Epithelial cell of esophagus (primary cell): ENCODE measurements around the gene GNAQ.
"Not testable (repeated sequence)": the region's sequence is repeated elsewhere in the genome, so short reads cannot be mapped to it uniquely, and the experiment has no call there.

Source experiments
- DNase-seq: peaks from one replicate; pipeline ENCODE4 v3.0.0; 2010; ENCODE audit warnings: low read depth
- H3K4me3 ChIP-seq: 2 replicates; pipeline ENCODE4 v1.5.1; 2011; ENCODE audit warnings: mild to moderate bottlenecking, low read length, control low read depth
- TF ChIP-seq, protein P1 (sequence below): IDR thresholded peaks from 2 replicates; pipeline ENCODE4 v1.5.1; 2011; ENCODE audit warnings: low read depth, mild to moderate bottlenecking, low read length, control low read depth, inconsistent platforms; ENCODE audit not compliant: insufficient read depth; ENCODE audit errors: missing control alignments

GNAQ gene

DNA sequence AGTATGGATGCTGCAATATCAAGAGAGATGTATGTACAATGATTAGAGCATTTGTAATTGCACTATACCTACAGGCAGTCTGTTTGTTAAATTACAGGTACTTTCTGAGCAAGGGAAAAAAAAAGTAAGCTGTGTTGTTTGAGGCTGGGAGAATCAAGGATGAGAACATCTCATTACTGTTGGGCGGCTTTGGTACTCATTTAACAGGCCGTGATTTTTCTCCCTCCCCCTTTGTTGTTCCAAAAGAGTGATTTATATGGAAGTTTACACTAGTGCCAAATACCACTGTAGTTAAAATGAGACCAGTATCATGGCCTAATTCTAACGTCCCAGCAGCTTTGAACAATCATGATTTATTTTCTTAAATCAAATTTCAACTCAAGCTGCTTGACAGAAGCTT, 312.3 kb downstream of the GNAQ start:
- DNase-seq = no peak
- TF ChIP-seq, protein P1, sequence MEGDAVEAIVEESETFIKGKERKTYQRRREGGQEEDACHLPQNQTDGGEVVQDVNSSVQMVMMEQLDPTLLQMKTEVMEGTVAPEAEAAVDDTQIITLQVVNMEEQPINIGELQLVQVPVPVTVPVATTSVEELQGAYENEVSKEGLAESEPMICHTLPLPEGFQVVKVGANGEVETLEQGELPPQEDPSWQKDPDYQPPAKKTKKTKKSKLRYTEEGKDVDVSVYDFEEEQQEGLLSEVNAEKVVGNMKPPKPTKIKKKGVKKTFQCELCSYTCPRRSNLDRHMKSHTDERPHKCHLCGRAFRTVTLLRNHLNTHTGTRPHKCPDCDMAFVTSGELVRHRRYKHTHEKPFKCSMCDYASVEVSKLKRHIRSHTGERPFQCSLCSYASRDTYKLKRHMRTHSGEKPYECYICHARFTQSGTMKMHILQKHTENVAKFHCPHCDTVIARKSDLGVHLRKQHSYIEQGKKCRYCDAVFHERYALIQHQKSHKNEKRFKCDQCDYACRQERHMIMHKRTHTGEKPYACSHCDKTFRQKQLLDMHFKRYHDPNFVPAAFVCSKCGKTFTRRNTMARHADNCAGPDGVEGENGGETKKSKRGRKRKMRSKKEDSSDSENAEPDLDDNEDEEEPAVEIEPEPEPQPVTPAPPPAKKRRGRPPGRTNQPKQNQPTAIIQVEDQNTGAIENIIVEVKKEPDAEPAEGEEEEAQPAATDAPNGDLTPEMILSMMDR = no peak
- H3K4me3 ChIP-seq = no peak overlapping the region

DNA sequence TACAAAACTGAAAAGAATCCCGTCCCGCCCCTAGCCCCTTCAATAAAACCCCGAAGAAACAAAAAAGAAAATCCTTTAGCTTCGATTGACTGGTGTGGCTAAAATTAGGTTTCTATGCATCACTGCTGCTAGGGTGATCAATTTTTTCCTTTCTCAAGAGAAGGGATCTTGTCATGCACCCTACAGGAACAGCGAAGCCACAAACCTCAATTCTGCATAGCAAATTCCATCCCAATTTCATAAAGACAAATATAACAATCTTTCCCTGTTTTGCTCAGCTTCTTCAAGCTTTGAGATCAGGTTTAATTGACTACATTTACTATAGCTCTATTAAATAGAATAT, 313.3 kb downstream of the GNAQ start:
- not testable (repeated sequence) for DNase-seq, H3K4me3 ChIP-seq

DNA sequence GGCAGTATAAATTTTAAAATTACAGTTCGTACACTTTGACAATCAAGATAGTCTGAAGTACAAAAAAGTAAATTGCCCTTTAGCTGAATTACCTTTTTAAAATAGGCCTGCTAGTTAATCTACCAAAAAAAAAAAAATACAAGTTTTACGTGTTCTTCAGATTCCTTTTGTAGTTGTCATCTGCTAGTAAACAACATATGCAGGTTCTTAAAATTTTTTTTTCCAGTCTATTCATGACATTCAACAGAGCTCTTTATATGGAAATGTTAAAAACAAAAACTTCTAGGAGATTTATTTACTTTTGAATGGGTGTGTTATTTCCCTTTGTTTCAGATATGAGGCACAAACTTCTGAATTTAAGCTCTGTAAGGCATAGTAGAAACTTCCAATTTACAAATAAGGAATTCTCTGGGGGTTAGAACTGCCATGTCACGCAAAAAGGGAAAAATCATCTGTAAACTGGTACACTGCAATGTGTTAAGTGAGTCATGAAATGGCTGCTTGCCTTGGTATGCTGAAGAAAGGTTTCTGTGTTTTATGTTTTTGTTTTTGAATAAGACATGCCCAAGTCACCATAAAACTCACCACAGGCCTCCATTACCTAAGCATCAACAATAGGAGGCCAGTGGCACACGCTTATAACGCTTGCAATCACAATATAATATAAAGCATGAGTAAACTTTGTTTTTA, 313.9 kb downstream of the GNAQ start:
- H3K4me3 ChIP-seq = not testable (repeated sequence)
- peak; percentile 32 for DNase-seq

DNA sequence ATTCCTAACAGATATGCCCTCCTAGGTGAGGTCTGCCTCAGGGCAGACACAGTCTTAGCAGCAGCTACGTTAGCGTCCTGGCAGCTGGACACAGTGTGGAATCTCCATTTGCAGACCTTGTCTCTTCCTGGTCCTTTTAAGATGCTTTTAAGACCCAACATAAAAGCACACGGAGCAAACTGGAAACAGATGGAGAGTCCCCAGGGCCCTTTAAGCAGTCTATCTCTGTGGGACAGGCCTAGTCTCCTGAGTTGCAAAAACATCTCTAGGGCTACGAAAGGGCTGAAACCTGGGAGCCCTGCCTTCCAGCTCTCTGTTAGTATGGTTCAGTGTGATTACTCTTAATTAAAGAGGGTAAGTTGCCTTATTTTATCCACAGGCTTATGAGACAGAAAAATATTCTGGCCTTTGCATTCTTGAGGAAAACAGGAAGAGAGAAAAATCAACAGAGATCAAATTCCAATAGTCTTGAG, 317.5 kb downstream of the GNAQ start:
- no peak for DNase-seq
- TF ChIP-seq, protein P1 = no peak
- no peak overlapping the region for H3K4me3 ChIP-seq

DNA sequence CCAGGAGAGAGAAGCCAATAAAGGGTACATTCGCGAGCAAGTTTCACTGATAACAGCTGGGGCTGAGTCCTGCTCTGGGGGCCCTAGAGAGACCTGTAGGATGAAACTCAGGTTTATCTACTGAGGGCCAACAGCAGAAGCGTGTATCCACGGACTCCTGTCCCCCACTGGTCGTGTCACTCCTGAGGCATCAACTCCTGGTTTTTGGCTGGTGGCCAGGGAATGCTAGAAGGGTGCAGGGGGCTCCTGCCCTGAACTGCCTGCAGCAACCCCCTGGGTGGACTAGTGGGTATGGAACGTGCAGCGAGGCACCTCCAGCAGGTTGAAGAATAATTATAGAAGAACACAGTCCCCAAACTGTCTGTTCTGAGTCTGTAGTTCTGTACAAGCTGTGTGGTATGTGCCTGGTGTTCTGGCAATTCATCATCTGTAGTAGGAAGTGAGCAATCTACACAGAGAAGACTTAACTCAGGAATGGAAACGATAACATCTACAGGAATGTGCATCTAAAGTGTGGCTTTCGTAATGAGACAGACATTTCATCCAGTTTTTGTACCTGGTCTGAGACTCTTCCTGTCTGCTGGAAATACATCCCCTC, 319.0 kb downstream of the GNAQ start:
- H3K4me3 ChIP-seq = no peak overlapping the region

DNA sequence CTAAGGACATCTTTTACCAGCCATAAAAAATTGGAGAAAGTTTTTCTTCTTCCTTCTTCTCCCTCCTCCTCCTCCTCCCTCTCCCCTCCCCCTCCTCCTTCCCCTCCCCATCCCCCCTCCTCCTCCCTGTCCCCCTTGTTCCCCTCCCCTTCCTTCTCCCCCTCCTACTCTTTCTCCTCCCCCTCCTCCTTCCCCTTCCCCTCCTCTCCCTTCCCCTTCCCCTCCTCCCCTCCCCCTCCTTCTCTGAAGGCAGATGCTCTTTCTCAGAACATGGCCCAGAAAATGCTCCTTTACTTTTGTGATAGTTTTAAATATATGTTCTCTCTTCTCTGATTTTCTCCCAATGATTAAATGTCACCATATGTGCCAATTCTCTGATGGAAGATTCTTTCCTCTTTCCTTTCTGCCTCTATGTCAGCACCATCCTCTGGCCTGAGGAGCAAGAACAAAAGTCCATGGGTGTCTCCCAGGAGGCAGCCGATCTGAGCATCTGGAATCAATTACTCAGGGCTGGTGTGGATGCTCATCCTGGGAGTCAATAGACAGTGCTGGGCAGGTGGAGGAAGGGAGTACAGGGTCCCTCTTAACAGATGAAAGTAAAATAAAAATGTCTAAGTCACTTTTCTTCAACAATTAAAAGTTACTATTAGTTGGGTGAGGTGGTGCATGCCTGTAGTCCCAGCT, 320.5 kb downstream of the GNAQ start:
- TF ChIP-seq, protein P1 = no peak
- DNase-seq = no peak
- H3K4me3 ChIP-seq = no peak overlapping the region

More for the DNA sequence above, 319.0 kb downstream of the GNAQ start:
- peak; percentile 78 for DNase-seq
- TF ChIP-seq, protein P1 = no peak

DNA sequence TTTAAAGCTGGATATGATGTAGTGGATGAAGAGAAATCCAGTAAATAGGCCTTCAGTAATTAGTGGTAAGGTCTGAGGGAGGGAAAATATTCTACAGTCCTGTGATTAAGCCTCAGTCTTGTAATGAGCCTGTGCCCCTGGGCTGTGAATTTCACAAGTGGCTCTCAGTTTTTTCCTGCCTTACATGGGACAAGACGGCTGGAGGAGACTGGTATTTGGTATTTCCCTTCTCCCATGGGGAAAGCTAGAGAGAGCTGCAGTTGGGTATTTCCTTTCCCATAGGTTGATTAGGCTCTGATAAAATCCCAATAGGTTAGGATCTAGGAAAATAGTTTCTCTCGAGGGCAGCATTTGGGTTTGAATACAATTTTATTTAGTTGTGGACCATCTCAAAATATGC, 321.3 kb downstream of the GNAQ start:
- TF ChIP-seq, protein P1 = no peak
- no peak overlapping the region for H3K4me3 ChIP-seq
- DNase-seq = no peak
